SK-N-SH (cell line): Measurements from ENCODE around the gene GAMT. TPM values are rescaled to one million over a fixed set of nuclear protein-coding genes. Genes with fewer than 3 reads are reported as not detected.

Source experiments
- CTCF ChIA-PET: fragments of 300-600, 350-600 bp; formaldehyde crosslinking; extraction: SDS; loops from one replicate; lab custom pipeline; 2021; lab: Yijun Ruan, JAX
- POLR2A ChIA-PET: fragments of 350-600 bp; sonication (Branson Sonifier 250); formaldehyde crosslinking; extraction: SDS; loops from one replicate; lab custom pipeline; 2020; ENCODE audit warnings: antibody characterized with exemption, inconsistent platforms; lab: Yijun Ruan, JAX
- DNase-seq: peaks from one replicate; pipeline ENCODE4 v3.0.0; 2012
- H2AFZ ChIP-seq: fragments of 200-600 bp; sonication (generic); 2 replicates; pipeline ENCODE4 v1.8.1; 2016; ENCODE audit warnings: antibody characterized with exemption, mild to moderate bottlenecking, low read depth
- H3F3A ChIP-seq: fragments of 200-600 bp; sonication (generic); replicated peaks from 2 replicates; pipeline ENCODE3; 2016; ENCODE audit warnings: antibody characterized with exemption, mild to moderate bottlenecking; ENCODE audit not compliant: insufficient read depth
- H3K27ac ChIP-seq, 2 experiments: fragments of 200-500 bp in 1 of 2; fragments of 200-600 bp in 1 of 2; sonication (Bioruptor generic) in 1 of 2; sonication (generic), shearing (Covaris generic) in 1 of 2; 2 replicates each; pipeline versions ENCODE4 v1.5.1 to v1.6.1; 2014 to 2016; ENCODE audit warnings: low read depth in 2 of 2, inconsistent platforms in 1 of 2, low read length in 1 of 2, mild to moderate bottlenecking in 1 of 2, mixed read lengths in 1 of 2
- H3K27me3 ChIP-seq: fragments of 200-600 bp; sonication (generic), shearing (Covaris generic); 2 replicates; pipeline ENCODE4 v1.6.1; 2016; ENCODE audit warnings: mixed run types; ENCODE audit not compliant: insufficient read depth
- H3K36me3 ChIP-seq, 2 experiments: fragments of 200-500 bp in 1 of 2; fragments of 200-600 bp in 1 of 2; sonication (Bioruptor generic) in 1 of 2; sonication (generic) in 1 of 2; replicated peaks in 1 of 2; 2 replicates each; pipeline versions ENCODE3 to v1.5.1; 2014 to 2016; ENCODE audit warnings: low read length in 1 of 2, mild to moderate bottlenecking in 1 of 2; ENCODE audit not compliant: insufficient read depth in 2 of 2, control insufficient read depth in 1 of 2
- H3K4me1 ChIP-seq, 2 experiments: fragments of 200-500 bp in 1 of 2; fragments of 200-600 bp in 1 of 2; sonication (Bioruptor generic) in 1 of 2; sonication (generic), shearing (Covaris generic) in 1 of 2; 2 replicates each; pipeline versions ENCODE4 v1.5.1 to v1.6.1; 2014 to 2016; ENCODE audit warnings: low read depth in 1 of 2, low read length in 1 of 2, mixed run types in 1 of 2; ENCODE audit not compliant: insufficient read depth in 2 of 2, control insufficient read depth in 1 of 2
- H3K4me2 ChIP-seq: fragments of 200-600 bp; sonication (generic), shearing (Covaris generic); 2 replicates; pipeline ENCODE4 v1.6.1; 2017; ENCODE audit warnings: mixed run types
- H3K4me3 ChIP-seq, 2 experiments: fragments of 200-500 bp in 1 of 2; fragments of 200-600 bp in 1 of 2; sonication (Bioruptor generic) in 1 of 2; sonication (generic), shearing (Covaris generic) in 1 of 2; 2 replicates each; pipeline versions ENCODE4 v1.5.1 to v1.8.1; 2014 to 2016; ENCODE audit warnings: low read depth in 2 of 2, inconsistent platforms in 1 of 2, low read length in 1 of 2, mild to moderate bottlenecking in 1 of 2, mixed read lengths in 1 of 2, moderate library complexity in 1 of 2
- H3K79me2 ChIP-seq: fragments of 200-600 bp; sonication (generic); 2 replicates; pipeline ENCODE4 v1.8.1; 2017; ENCODE audit warnings: mild to moderate bottlenecking; ENCODE audit not compliant: insufficient read depth
- H3K9ac ChIP-seq: fragments of 200-600 bp; sonication (generic); 2 replicates; pipeline ENCODE4 v1.6.1; 2017; ENCODE audit warnings: mixed run types
- H3K9me2 ChIP-seq: fragments of 200-600 bp; sonication (generic); 2 replicates; pipeline ENCODE4 v1.6.1; 2017; ENCODE audit warnings: mixed run types
- H3K9me3 ChIP-seq: fragments of 200-600 bp; sonication (generic); 2 replicates; pipeline ENCODE4 v1.6.1; 2017; ENCODE audit warnings: mixed run types, mild to moderate bottlenecking, moderate library complexity
- H4K20me1 ChIP-seq: fragments of 200-600 bp; sonication (generic); 2 replicates; pipeline ENCODE4 v1.6.1; 2017; ENCODE audit warnings: mild to moderate bottlenecking, mixed run types; ENCODE audit not compliant: insufficient read depth
- CHD2 ChIP-seq: fragments of 150-350 bp; IDR thresholded peaks from 2 replicates; pipeline ENCODE4 v1.6.1; 2018; ENCODE audit warnings: low read length; ENCODE audit not compliant: partially characterized antibody
- EP300 ChIP-seq, 2 experiments: IDR thresholded peaks; 2 replicates each; pipeline versions ENCODE4 v1.4.0 to v1.6.1; 2012; ENCODE audit warnings: borderline replicate concordance in 1 of 2, low read depth in 1 of 2, low read length in 1 of 2
- EZH2phosphoT487 ChIP-seq: fragments of 200-600 bp; sonication (generic); IDR thresholded peaks from 2 replicates; pipeline ENCODE4 v1.6.1; 2017; ENCODE audit warnings: low read depth, mixed run types, mild to moderate bottlenecking, antibody characterized with exemption, moderate library complexity, borderline replicate concordance
- GABPA ChIP-seq: IDR thresholded peaks from 2 replicates; pipeline ENCODE4 v1.4.0; 2012; ENCODE audit warnings: low read depth, mild to moderate bottlenecking
- GATA2 ChIP-seq: sonication (generic); formaldehyde crosslinking; IDR thresholded peaks from 2 replicates; pipeline ENCODE4 v1.5.0; 2020; ENCODE audit warnings: mild to moderate bottlenecking, missing genetic modification reagents
- JUND ChIP-seq: IDR thresholded peaks from 2 replicates; pipeline ENCODE4 v1.4.0; 2012
- MAX ChIP-seq: IDR thresholded peaks from 2 replicates; pipeline ENCODE4 v1.4.0; 2012; ENCODE audit warnings: low read depth
- MEF2A ChIP-seq: IDR thresholded peaks from 2 replicates; pipeline ENCODE4 v1.4.0; 2012; ENCODE audit warnings: low read depth, borderline replicate concordance
- MXI1 ChIP-seq: IDR thresholded peaks from 2 replicates; pipeline ENCODE4 v1.6.1; 2012; ENCODE audit warnings: mild to moderate bottlenecking, low read depth, low read length, improper control_type of control experiment
- NRF1 ChIP-seq: IDR thresholded peaks from 2 replicates; pipeline ENCODE4 v1.6.1; 2012; ENCODE audit warnings: low read depth, mild to moderate bottlenecking, low read length
- POLR2AphosphoS5 ChIP-seq: IDR thresholded peaks from 2 replicates; pipeline ENCODE4 v1.6.1; 2012; ENCODE audit warnings: low read depth, low read length
- RAD21 ChIP-seq: IDR thresholded peaks from 2 replicates; pipeline ENCODE4 v1.6.1; 2012; ENCODE audit warnings: mild to moderate bottlenecking, low read length
- RCOR1 ChIP-seq: fragments of 150-350 bp; IDR thresholded peaks from 2 replicates; pipeline ENCODE4 v1.6.1; 2017; ENCODE audit warnings: antibody characterized with exemption, low read length
- RFX5 ChIP-seq: IDR thresholded peaks from 2 replicates; pipeline ENCODE4 v1.6.1; 2012; ENCODE audit warnings: mild to moderate bottlenecking, improper control_type of control experiment, low read length
- SIN3A ChIP-seq: IDR thresholded peaks from 2 replicates; pipeline ENCODE4 v1.6.1; 2012; ENCODE audit warnings: low read depth, mild to moderate bottlenecking, low read length, moderate library complexity, borderline replicate concordance
- SMC3 ChIP-seq: IDR thresholded peaks from 2 replicates; pipeline ENCODE4 v1.6.1; 2012; ENCODE audit warnings: low read depth, low read length, improper control_type of control experiment
- USF2 ChIP-seq: fragments of 150-350 bp; IDR thresholded peaks from 2 replicates; pipeline ENCODE4 v1.6.1; 2017; ENCODE audit warnings: antibody characterized with exemption, low read length, low read depth, borderline replicate concordance
- WGBS: methylation state at CpG from one replicate; pipeline ENCODE4 v1.1.6; 2017; ENCODE audit warnings: low lambda C conversion rate; 5-methylcytosine and 5-hydroxymethylcytosine counted together
- polyA plus RNA-seq, 3 experiments: library from polyadenylated mRNA; depleted of rRNA; stranded (reverse); fragments of >200 nt; gene quantifications; 2 replicates each; pipeline ENCODE4 v1.2.3, GENCODE V29; 2012
- TF ChIP-seq, protein P1 (sequence below): IDR thresholded peaks from 2 replicates; pipeline ENCODE4 v1.4.0; 2012; ENCODE audit warnings: low read depth, borderline replicate concordance
- TF ChIP-seq, protein P2 (sequence below): fragments of 150-350 bp; IDR thresholded peaks from 2 replicates; pipeline ENCODE4 v1.6.1; 2016; ENCODE audit warnings: mild to moderate bottlenecking, low read depth, low read length

GAMT gene
- polyA plus RNA-seq, 1 of the 3 experiments (the other 2 are of a cell fraction) = 85.3 TPM

- peaks cover 52% of the 10 kb centered on the region for H4K20me1 ChIP-seq
- POLR2A ChIA-PET = interaction anchor here (0.6 to 1.6 kb wide), 4 partner anchors 177 to 592 kb away, joined by 3 to 10 read pairs (median 4); partner anchors contain the start of gene CIRBP
- H3K4me2 ChIP-seq = peak overlapping the region; percentile 90
These were observed 44.8 kb upstream of the GAMT start for GRCh38 chr19:1445932-1446712.

GRCh38 chr19:1445185-1445931, 44.0 kb upstream of the GAMT start:
- POLR2A ChIA-PET = interaction anchor here (0.6 to 1.7 kb wide), 4 partner anchors 8 to 592 kb away, joined by 3 to 10 read pairs (median 4); partner anchors contain the start of gene CIRBP
- Histone ChIP-seq H3K36me3 (peaks cover 23 to 26% of the 10 kb centered on the region in 2 experiments), H3K9me2 (no peaks in the 10 kb centered on the region), H3K4me2 (peak overlapping the region; percentile 90), H3K9me3 (no peaks in the 10 kb centered on the region), H3K27me3 (no peaks in the 10 kb centered on the region), H3F3A (peaks cover 56% of the 10 kb centered on the region), H4K20me1 (peaks cover 55% of the 10 kb centered on the region), H2AFZ (no peak overlapping the region), H3K4me1 (peaks cover 3 to 32% of the 10 kb centered on the region in 2 experiments; a peak in 3 of 4 replicates), H3K9ac (no peak overlapping the region), H3K4me3 (peak overlapping the region; percentile 64 to 68), H3K79me2 (peaks cover 18% of the 10 kb centered on the region), H3K27ac (peak overlapping the region in 1 of 2 experiments; percentile 60; a peak in 1 of 4 replicates)
- WGBS = 2% methylated on average over 14 of the region's 70 CpGs
- CTCF ChIA-PET = interaction anchor here (0.8 to 2.8 kb wide), 24 partner anchors 8 to 201 kb away, joined by 3 to 21 read pairs (median 4); partner anchors contain the start of gene REEP6
- peak; percentile 94 for DNase-seq
- TF ChIP-seq MXI1 = peak; percentile 60; the same call in 1 of the 2 replicates
- TF ChIP-seq, protein P1, sequence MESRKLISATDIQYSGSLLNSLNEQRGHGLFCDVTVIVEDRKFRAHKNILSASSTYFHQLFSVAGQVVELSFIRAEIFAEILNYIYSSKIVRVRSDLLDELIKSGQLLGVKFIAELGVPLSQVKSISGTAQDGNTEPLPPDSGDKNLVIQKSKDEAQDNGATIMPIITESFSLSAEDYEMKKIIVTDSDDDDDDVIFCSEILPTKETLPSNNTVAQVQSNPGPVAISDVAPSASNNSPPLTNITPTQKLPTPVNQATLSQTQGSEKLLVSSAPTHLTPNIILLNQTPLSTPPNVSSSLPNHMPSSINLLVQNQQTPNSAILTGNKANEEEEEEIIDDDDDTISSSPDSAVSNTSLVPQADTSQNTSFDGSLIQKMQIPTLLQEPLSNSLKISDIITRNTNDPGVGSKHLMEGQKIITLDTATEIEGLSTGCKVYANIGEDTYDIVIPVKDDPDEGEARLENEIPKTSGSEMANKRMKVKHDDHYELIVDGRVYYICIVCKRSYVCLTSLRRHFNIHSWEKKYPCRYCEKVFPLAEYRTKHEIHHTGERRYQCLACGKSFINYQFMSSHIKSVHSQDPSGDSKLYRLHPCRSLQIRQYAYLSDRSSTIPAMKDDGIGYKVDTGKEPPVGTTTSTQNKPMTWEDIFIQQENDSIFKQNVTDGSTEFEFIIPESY = no peak
- TF ChIP-seq GABPA = no peak
- no peak for TF ChIP-seq RCOR1
- TF ChIP-seq RAD21 = peak; percentile 56
- TF ChIP-seq RFX5 = no peak
- TF ChIP-seq EP300 (IDR thresholded peaks at IDR 0.05; ENCODE audit: borderline replicate concordance in 1 of 2, low read depth in 1 of 2, low read length in 1 of 2) = 0 out of 4 replicates have a peak, but pooled peaks of 1 of the 2 experiments have one; percentile 7
- TF ChIP-seq SMC3 = peak; percentile 35; the same call in 1 of the 2 replicates
- peak; percentile 21 for TF ChIP-seq CHD2
- TF ChIP-seq POLR2AphosphoS5 = no peak
- no peak for TF ChIP-seq SIN3A
- no peak for TF ChIP-seq JUND
- TF ChIP-seq, protein P2, sequence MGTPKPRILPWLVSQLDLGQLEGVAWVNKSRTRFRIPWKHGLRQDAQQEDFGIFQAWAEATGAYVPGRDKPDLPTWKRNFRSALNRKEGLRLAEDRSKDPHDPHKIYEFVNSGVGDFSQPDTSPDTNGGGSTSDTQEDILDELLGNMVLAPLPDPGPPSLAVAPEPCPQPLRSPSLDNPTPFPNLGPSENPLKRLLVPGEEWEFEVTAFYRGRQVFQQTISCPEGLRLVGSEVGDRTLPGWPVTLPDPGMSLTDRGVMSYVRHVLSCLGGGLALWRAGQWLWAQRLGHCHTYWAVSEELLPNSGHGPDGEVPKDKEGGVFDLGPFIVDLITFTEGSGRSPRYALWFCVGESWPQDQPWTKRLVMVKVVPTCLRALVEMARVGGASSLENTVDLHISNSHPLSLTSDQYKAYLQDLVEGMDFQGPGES = no peak
- TF ChIP-seq NRF1 = peak; percentile 62
- TF ChIP-seq EZH2phosphoT487 = no peak
- TF ChIP-seq USF2 = no peak
- no peak for TF ChIP-seq GATA2 (CRISPR knock-in tag)
- TF ChIP-seq MAX = no peak

More at GRCh38 chr19:1445932-1446712, 44.8 kb upstream of the GAMT start:
- Histone ChIP-seq H3K27me3 (no peaks in the 10 kb centered on the region), H3F3A (peaks cover 48% of the 10 kb centered on the region), H2AFZ (no peak overlapping the region), H3K9me2 (no peaks in the 10 kb centered on the region), H3K9ac (no peak overlapping the region), H3K9me3 (no peaks in the 10 kb centered on the region), H3K4me3 (peak overlapping the region; percentile 64 to 68), H3K79me2 (peaks cover 11% of the 10 kb centered on the region), H3K4me1 (peaks cover 3 to 30% of the 10 kb centered on the region in 2 experiments; a peak in 3 of 4 replicates), H3K27ac (peak overlapping the region in 1 of 2 experiments; percentile 75; a peak in 1 of 4 replicates), H3K36me3 (peaks cover 15 to 20% of the 10 kb centered on the region in 2 experiments)
- peak; percentile 99 for DNase-seq
- WGBS = 0% methylated on average over 3 of the region's 99 CpGs
- CTCF ChIA-PET = interaction anchor here (0.8 to 2.8 kb wide), 19 partner anchors 8 to 202 kb away, joined by 3 to 21 read pairs (median 5); no protein-coding TSS in a partner anchor
- TF ChIP-seq MEF2A (no peak), NRF1 (peak; percentile 73), CHD2 (peak; percentile 94)
